Karpas-422 (cell line): ENCODE measurements around the gene RNF112. TPM values are rescaled to one million over a fixed set of nuclear protein-coding genes. Genes with fewer than 3 reads are reported as not detected.
A peak's percentile ranks its signal among the peaks of the same experiment; 100 is the strongest.

Experiments used
- DNase-seq: peaks from one replicate; pipeline ENCODE4 v3.0.0-alpha.2; 2015
- H2AFZ ChIP-seq: fragments of 200-600 bp; sonication (generic); 2 replicates; pipeline ENCODE4 v1.6.1; 2014; ENCODE audit warnings: antibody characterized with exemption, low read length, mixed read lengths
- H3K27ac ChIP-seq: fragments of 200-600 bp; sonication (generic); 2 replicates; pipeline ENCODE4 v1.5.1; 2014; ENCODE audit warnings: mild to moderate bottlenecking, low read length, moderate library complexity
- H3K27me3 ChIP-seq: fragments of 200-600 bp; sonication (generic); 2 replicates; pipeline ENCODE4 v1.6.1; 2014; ENCODE audit warnings: low read length, mixed read lengths
- H3K36me3 ChIP-seq: fragments of 200-600 bp; sonication (generic); 2 replicates; pipeline ENCODE4 v1.6.1; 2014; ENCODE audit warnings: low read length, mixed read lengths; ENCODE audit not compliant: insufficient read depth
- H3K4me1 ChIP-seq: fragments of 200-600 bp; sonication (generic); 2 replicates; pipeline ENCODE4 v1.6.1; 2014; ENCODE audit warnings: mild to moderate bottlenecking, low read length, mixed read lengths
- H3K4me2 ChIP-seq: fragments of 200-600 bp; sonication (generic); 2 replicates; pipeline ENCODE4 v1.6.1; 2014; ENCODE audit warnings: low read length, low read depth, mild to moderate bottlenecking; ENCODE audit not compliant: poor library complexity, severe bottlenecking
- H3K4me3 ChIP-seq: fragments of 200-600 bp; sonication (generic); 2 replicates; pipeline ENCODE4 v1.5.1; 2014; ENCODE audit warnings: mild to moderate bottlenecking, antibody characterized with exemption, low read length, mixed read lengths
- H3K79me2 ChIP-seq: fragments of 200-600 bp; sonication (generic); 2 replicates; pipeline ENCODE4 v1.6.1; 2014; ENCODE audit warnings: mild to moderate bottlenecking, low read length, mixed read lengths
- H3K9ac ChIP-seq: fragments of 200-600 bp; sonication (generic); 2 replicates; pipeline ENCODE4 v1.6.0; 2014; ENCODE audit warnings: low read length
- H3K9me2 ChIP-seq: fragments of 200-600 bp; sonication (generic), shearing (Covaris generic); replicated peaks from 2 replicates; pipeline ENCODE4 v1.6.0; 2014; ENCODE audit warnings: mild to moderate bottlenecking, low read length, moderate library complexity; ENCODE audit not compliant: insufficient read depth
- H3K9me3 ChIP-seq: fragments of 300-700, 200-600 bp; sonication (generic); 2 replicates; pipeline ENCODE4 v1.6.1; 2014; ENCODE audit warnings: low read length, mixed read lengths
- H4K20me1 ChIP-seq: fragments of 200-600 bp; sonication (generic); 2 replicates; pipeline ENCODE4 v1.6.1; 2014; ENCODE audit warnings: mild to moderate bottlenecking, antibody characterized with exemption, low read length, low read depth; ENCODE audit not compliant: insufficient read depth
- total RNA-seq: library from RNA; depleted of rRNA; stranded (reverse); fragments of >200 nt; shearing (Covaris generic); gene quantifications from 2 replicates; pipeline ENCODE4 v1.2.3, GENCODE V29; 2014; ENCODE audit warnings: low replicate concordance

Gene RNF112
- total RNA-seq, 1 experiment from 2014 or later: not detected

GRCh38 chr17:19415311-19415710 is 4.3 kb downstream of the RNF112 start:
- no peaks in the 10 kb centered on the region for H3K36me3 ChIP-seq
- H3K4me1 ChIP-seq: no peaks in the 10 kb centered on the region
- no peak overlapping the region for H3K4me2 ChIP-seq
- no peak overlapping the region for H3K4me3 ChIP-seq
- H3K79me2 ChIP-seq: no peaks in the 10 kb centered on the region
- H2AFZ ChIP-seq: no peak overlapping the region
- no peak overlapping the region for H3K27ac ChIP-seq
- no peaks in the 10 kb centered on the region for H3K9me3 ChIP-seq
- H3K27me3 ChIP-seq: no peaks in the 10 kb centered on the region
- no peak for DNase-seq
- no peak overlapping the region for H3K9ac ChIP-seq
- H3K9me2 ChIP-seq: no peaks in the 10 kb centered on the region
- no peaks in the 10 kb centered on the region for H4K20me1 ChIP-seq

DNA sequence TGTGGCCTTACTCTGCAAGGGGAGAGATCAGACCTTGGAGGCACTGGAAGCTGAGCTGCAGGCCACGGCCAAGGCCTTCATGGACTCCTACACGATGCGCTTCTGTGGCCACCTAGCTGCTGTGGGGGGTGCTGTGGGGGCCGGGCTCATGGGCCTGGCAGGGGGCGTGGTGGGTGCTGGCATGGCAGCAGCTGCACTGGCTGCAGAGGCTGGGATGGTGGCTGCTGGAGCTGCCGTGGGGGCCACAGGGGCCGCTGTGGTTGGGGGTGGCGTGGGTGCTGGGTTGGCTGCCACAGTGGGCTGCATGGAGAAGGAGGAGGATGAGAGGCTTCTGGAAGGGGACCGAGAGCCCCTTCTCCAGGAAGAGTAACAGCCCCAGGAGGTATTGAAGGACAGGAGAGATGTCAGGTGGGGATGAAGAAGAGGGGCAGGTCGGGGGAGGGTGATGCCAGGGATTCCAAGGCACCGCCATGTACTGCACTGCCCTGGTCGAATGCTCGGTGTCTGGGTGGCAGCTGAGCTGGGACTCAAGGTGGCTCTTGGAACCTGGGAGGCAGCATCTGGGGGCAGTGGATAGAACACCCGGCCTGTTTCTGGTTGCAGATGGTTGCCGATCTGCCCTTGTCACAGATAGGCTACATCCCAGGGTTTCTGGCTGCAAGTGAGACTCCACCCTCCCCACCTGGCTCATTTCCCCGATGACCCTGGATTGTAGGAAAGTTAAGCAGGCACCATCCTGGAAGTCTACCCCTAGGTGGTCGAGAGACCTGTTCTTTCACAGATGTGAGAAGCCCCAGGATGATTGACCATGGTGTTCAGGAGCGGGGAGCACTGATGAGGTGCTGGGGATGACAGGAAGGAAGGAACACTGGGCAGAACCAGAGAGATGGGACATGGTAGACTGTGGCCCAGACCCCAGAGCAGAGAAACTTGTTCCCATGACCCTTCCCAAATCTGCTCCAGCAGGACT is 5.1 kb downstream of the RNF112 start:
- no peaks in the 10 kb centered on the region for H3K4me1 ChIP-seq
- no peaks in the 10 kb centered on the region for H3K27me3 ChIP-seq
- no peaks in the 10 kb centered on the region for H4K20me1 ChIP-seq
- no peak overlapping the region for H3K4me3 ChIP-seq
- no peaks in the 10 kb centered on the region for H3K36me3 ChIP-seq
- no peak overlapping the region for H3K9ac ChIP-seq
- H3K9me2 ChIP-seq: no peaks in the 10 kb centered on the region
- H3K27ac ChIP-seq: no peak overlapping the region
- H3K4me2 ChIP-seq: no peak overlapping the region
- H2AFZ ChIP-seq: no peak overlapping the region
- no peaks in the 10 kb centered on the region for H3K79me2 ChIP-seq
- H3K9me3 ChIP-seq: no peaks in the 10 kb centered on the region
- no peak for DNase-seq

- DNase-seq: no peak
- Histone ChIP-seq H3K4me3 (no peak overlapping the region), H3K27ac (no peak overlapping the region), H3K79me2 (no peaks in the 10 kb centered on the region), H2AFZ (no peak overlapping the region), H3K9me2 (no peaks in the 10 kb centered on the region), H4K20me1 (no peaks in the 10 kb centered on the region), H3K27me3 (no peaks in the 10 kb centered on the region), H3K9me3 (no peaks in the 10 kb centered on the region), H3K4me1 (no peaks in the 10 kb centered on the region), H3K36me3 (no peaks in the 10 kb centered on the region), H3K9ac (no peak overlapping the region), H3K4me2 (no peak overlapping the region)
Measured at GRCh38 chr17:19417611-19418010, 6.6 kb downstream of the RNF112 start.

- no peaks in the 10 kb centered on the region for H3K9me3 ChIP-seq
- no peaks in the 10 kb centered on the region for H4K20me1 ChIP-seq
- no peak overlapping the region for H3K9ac ChIP-seq
- H3K27ac ChIP-seq: no peak overlapping the region
- H3K4me1 ChIP-seq: no peaks in the 10 kb centered on the region
- no peak overlapping the region for H3K4me3 ChIP-seq
- H3K27me3 ChIP-seq: no peaks in the 10 kb centered on the region
- no peaks in the 10 kb centered on the region for H3K9me2 ChIP-seq
- no peaks in the 10 kb centered on the region for H3K36me3 ChIP-seq
- H2AFZ ChIP-seq: no peak overlapping the region
- no peaks in the 10 kb centered on the region for H3K79me2 ChIP-seq
- DNase-seq: peak; percentile 54
- no peak overlapping the region for H3K4me2 ChIP-seq
Measured at GRCh38 chr17:19418251-19418992, 7.4 kb downstream of the RNF112 start.

- H3K4me1 ChIP-seq: no peaks in the 10 kb centered on the region
- H2AFZ ChIP-seq: no peak overlapping the region
- H3K9me2 ChIP-seq: no peaks in the 10 kb centered on the region
- no peak overlapping the region for H3K4me2 ChIP-seq
- H3K9me3 ChIP-seq: no peaks in the 10 kb centered on the region
- H3K27me3 ChIP-seq: no peaks in the 10 kb centered on the region
- H4K20me1 ChIP-seq: no peaks in the 10 kb centered on the region
- H3K4me3 ChIP-seq: no peak overlapping the region
- H3K79me2 ChIP-seq: no peaks in the 10 kb centered on the region
- no peaks in the 10 kb centered on the region for H3K36me3 ChIP-seq
- no peak for DNase-seq
- no peak overlapping the region for H3K27ac ChIP-seq
- H3K9ac ChIP-seq: no peak overlapping the region
Measured at GRCh38 chr17:19421219-19421618, 10.2 kb downstream of the RNF112 start.

- H3K9me3 ChIP-seq: no peaks in the 10 kb centered on the region
- H3K27me3 ChIP-seq: no peaks in the 10 kb centered on the region
- H3K27ac ChIP-seq: no peak overlapping the region
- H3K4me2 ChIP-seq: no peak overlapping the region
- H2AFZ ChIP-seq: no peak overlapping the region
- H3K36me3 ChIP-seq: no peaks in the 10 kb centered on the region
- no peaks in the 10 kb centered on the region for H3K9me2 ChIP-seq
- no peak overlapping the region for H3K9ac ChIP-seq
- H4K20me1 ChIP-seq: no peaks in the 10 kb centered on the region
- H3K4me3 ChIP-seq: no peak overlapping the region
- no peaks in the 10 kb centered on the region for H3K79me2 ChIP-seq
- DNase-seq: no peak
- no peaks in the 10 kb centered on the region for H3K4me1 ChIP-seq
Measured at GRCh38 chr17:19421926-19422325, 10.9 kb downstream of the RNF112 start.

DNA sequence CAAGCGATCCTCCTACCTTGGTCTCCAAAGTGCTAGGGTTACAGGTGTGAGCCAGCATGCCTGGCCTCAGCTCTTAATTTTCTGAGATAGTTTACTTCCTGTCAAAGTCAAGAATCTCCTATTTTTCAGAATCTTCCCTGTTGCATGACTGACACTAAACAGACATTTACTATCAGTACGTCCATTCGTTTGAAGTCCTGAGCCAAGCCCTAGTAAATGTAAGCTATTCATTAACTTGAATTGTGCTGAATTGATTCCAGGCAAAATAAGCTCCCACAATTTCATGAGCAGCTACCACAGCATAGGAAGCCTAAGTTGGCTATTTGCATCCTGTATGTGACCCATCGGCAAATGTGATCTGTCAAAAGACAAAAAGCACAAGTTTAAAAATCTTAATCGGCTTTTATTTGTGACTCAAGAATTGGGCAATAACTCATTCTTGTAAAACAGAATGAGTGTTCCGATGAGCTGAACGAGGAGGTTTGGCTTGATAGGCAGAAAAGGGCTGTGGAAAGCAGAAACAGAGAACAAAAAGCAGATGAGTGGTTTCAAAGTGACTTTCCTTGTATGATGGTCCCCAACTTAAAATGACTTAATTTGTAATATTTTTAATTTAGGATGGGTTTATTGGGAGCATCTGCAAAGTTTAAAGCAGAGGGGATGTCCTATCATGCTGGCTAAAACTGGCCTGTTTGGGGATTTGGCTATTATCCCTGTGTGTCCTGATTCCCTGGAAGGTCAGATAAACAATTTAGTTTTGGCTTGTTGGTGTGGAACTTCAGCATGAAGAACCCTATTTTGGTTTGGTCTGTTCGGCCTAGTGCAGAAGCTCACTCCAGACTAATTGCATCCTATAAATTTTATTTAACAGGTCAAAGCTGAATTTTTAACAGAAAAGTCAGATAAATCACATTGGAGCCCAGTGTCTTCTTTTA is 14.2 kb downstream of the RNF112 start:
- Histone ChIP-seq H3K36me3 (no peaks in the 10 kb centered on the region), H3K9me2 (no peaks in the 10 kb centered on the region), H3K79me2 (no peaks in the 10 kb centered on the region), H3K4me2 (no peak overlapping the region), H2AFZ (no peak overlapping the region), H3K4me1 (peaks cover under 1% of the 10 kb centered on the region; the same call in 1 of the 2 replicates), H3K4me3 (no peak overlapping the region), H3K27ac (no peak overlapping the region), H4K20me1 (no peaks in the 10 kb centered on the region), H3K27me3 (no peaks in the 10 kb centered on the region), H3K9ac (no peak overlapping the region), H3K9me3 (no peaks in the 10 kb centered on the region)
- no peak for DNase-seq
